Caco-2 (cell line): ENCODE data around the gene LRCH3. TPM values are rescaled to one million over a fixed set of nuclear protein-coding genes. Genes with fewer than 3 reads are reported as not detected.

ENCODE experiments used
- BruUV-seq: library from RNA; stranded (reverse); fragments of 400-500 nt; replicated peaks from 2 replicates; lab custom pipeline; 2021; lab: Mats Ljungman, UMichigan
- CTCF ChIA-PET: fragments of 300-600 bp; sonication (Branson Sonifier 250); formaldehyde crosslinking; loops from one replicate; lab custom pipeline; 2022; ENCODE audit warnings: antibody characterized with exemption; lab: Charles Lee
- POLR2A ChIA-PET: fragments of 300-600 bp; sonication (Branson Sonifier 250); formaldehyde crosslinking; loops from one replicate; lab custom pipeline; 2022; ENCODE audit warnings: antibody characterized with exemption; lab: Charles Lee
- DNase-seq, 2 experiments: peaks; one replicate each; pipeline versions ENCODE4 v3.0.0 to v3.0.0-alpha.2; 2020 to 2022
- H3K27me3 ChIP-seq: replicated peaks from 2 replicates; pipeline ENCODE4 v1.6.0; 2011; ENCODE audit warnings: low read length; ENCODE audit not compliant: control insufficient read depth, insufficient read depth
- H3K36me3 ChIP-seq: 2 replicates; pipeline ENCODE4 v1.5.1; 2011; ENCODE audit warnings: low read length; ENCODE audit not compliant: control insufficient read depth, insufficient read depth
- H3K4me1 ChIP-seq: fragments of 250-450 bp; sonication (Bioruptor Pico); 2 replicates; pipeline ENCODE4 v1.5.1; 2020; ENCODE audit warnings: mild to moderate bottlenecking
- H3K4me3 ChIP-seq: 2 replicates; pipeline ENCODE4 v1.5.1; 2011; ENCODE audit warnings: low read depth, mild to moderate bottlenecking, control low read depth, low read length
- H3K9me3 ChIP-seq: fragments of 250-450 bp; sonication (Bioruptor Pico); 2 replicates; pipeline ENCODE4 v1.5.1; 2020; ENCODE audit warnings: mild to moderate bottlenecking, moderate library complexity
- H3K27ac Mint-ChIP-seq: one replicate; pipeline ENCODE4 v1.8.0; 2022; ENCODE audit warnings: mixed read lengths; ENCODE audit not compliant: unreplicated experiment
- H3K27me3 Mint-ChIP-seq: one replicate; pipeline ENCODE4 v1.8.0; 2022; ENCODE audit warnings: mixed read lengths; ENCODE audit not compliant: insufficient read depth, unreplicated experiment
- H3K36me3 Mint-ChIP-seq: one replicate; pipeline ENCODE4 v1.8.0; 2022; ENCODE audit warnings: mild to moderate bottlenecking, mixed read lengths; ENCODE audit not compliant: insufficient read depth, unreplicated experiment
- H3K4me1 Mint-ChIP-seq: one replicate; pipeline ENCODE4 v1.8.0; 2022; ENCODE audit warnings: low read depth, mixed read lengths; ENCODE audit not compliant: unreplicated experiment
- H3K4me3 Mint-ChIP-seq: one replicate; pipeline ENCODE4 v1.8.0; 2022; ENCODE audit warnings: mild to moderate bottlenecking, moderate library complexity, mixed read lengths; ENCODE audit not compliant: unreplicated experiment
- H3K9me3 Mint-ChIP-seq: one replicate; pipeline ENCODE4 v1.8.0; 2022; ENCODE audit warnings: mixed read lengths; ENCODE audit not compliant: unreplicated experiment
- intact Hi-C: fragments of 100-400 bp; cut with micrococcal nuclease; formaldehyde crosslinking; loops from one replicate; pipeline ENCODE4 v1.10.0; 2022; ENCODE audit not compliant: unreplicated experiment
- total RNA-seq: library from RNA; stranded (reverse); gene quantifications from 2 replicates; pipeline ENCODE4 v1.2.3, GENCODE V29; 2022
- TF ChIP-seq, protein P1 (sequence below), 2 experiments: fragments of 200-600 bp in 1 of 2; IDR thresholded peaks; 1 replicate in 1 of 2; 2 replicates in 1 of 2; pipeline versions ENCODE4 v1.5.1 to v1.8.0; 2011 to 2022; ENCODE audit warnings: antibody characterized with exemption in 1 of 2, control low read depth in 1 of 2, inconsistent platforms in 1 of 2, low read depth in 1 of 2, low read length in 1 of 2, mild to moderate bottlenecking in 1 of 2, moderate library complexity in 1 of 2; ENCODE audit not compliant: insufficient read depth in 1 of 2, severe bottlenecking in 1 of 2, unreplicated experiment in 1 of 2

The LRCH3 gene
- total RNA-seq, 1 experiment from 2014 or later = 38.7 TPM

DNA sequence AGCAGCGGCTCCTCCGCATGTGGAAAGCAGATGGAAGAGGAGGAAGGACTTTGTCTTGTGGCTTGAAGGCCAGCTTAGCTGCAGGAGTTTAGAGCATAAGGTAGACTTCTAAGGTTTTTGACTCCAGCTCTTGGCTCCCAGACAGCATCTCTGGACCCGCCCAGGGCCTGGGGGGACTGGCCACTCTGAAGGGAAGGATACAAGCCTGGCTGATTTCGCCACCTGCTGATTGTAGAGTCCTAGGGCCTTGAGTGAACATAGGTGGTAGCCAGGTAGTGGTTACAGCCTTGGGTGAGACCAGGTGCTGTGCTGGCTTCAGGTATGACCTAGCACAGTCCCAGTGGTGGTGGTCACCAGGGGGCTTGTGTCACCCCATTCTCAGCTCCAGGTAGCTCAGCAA is 110.6 kb downstream of the LRCH3 start:
- no TSS peak for BruUV-seq

DNA sequence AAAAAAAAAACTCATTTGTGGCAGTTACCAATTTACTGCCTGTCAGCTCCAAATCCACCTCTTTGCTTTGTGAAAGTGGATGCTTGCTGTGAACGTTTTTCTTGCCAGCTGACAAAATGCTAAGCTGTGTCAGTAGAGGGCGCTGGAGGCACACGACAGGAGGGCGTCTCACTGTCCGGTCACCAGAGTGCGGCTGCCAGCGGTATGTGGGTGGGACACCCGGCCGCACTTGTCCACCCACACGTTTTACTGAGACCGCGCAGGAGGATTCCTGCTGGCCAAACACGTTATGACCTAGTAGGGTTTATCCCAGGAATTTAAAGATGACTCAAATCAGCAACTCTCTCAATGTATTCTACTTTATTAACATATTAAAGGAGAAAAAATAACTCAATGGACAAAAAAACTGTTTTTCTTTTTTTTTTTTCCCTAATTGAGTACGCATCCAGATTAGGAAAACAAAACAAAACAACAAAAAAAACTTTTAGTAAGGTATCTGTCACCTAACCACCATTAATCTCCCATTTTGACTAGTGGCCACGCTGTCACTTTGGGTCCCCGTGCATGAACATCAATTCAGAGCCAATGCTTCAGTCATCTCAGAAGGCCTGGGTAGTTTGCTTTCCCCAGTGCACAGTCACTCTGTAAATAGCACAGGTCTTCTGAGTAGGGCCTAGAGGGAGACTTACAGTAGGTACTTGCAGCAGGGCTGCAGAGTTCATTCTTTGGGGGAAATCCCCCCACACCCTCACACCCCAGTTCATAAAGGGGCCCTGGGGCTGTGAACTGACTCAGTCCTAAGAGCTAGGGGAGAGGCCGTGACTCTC is 115.2 kb downstream of the LRCH3 start:
- intact Hi-C loops = loop anchor here (1.0 to 5.0 kb wide), 3 partner anchors 37 to 146 kb away; partner anchors contain the start of gene RPL35A
- H3K27me3 ChIP-seq = no peaks in the 10 kb centered on the region
- no peaks in the 10 kb centered on the region for H3K36me3 ChIP-seq
- H3K9me3 ChIP-seq = peaks cover 5% of the 10 kb centered on the region; the same call in 1 of the 2 replicates
- ChIA-PET CTCF (interaction anchor here (0.6 to 1.5 kb wide), 11 partner anchors 16 to 204 kb away, joined by 3 to 7 read pairs (median 4); partner anchors contain the start of gene RPL35A), POLR2A (interaction anchor here (0.6 kb wide), 1 partner anchor 95 kb away, joined by 3 read pairs; no protein-coding TSS in a partner anchor)
- TF ChIP-seq, protein P1, sequence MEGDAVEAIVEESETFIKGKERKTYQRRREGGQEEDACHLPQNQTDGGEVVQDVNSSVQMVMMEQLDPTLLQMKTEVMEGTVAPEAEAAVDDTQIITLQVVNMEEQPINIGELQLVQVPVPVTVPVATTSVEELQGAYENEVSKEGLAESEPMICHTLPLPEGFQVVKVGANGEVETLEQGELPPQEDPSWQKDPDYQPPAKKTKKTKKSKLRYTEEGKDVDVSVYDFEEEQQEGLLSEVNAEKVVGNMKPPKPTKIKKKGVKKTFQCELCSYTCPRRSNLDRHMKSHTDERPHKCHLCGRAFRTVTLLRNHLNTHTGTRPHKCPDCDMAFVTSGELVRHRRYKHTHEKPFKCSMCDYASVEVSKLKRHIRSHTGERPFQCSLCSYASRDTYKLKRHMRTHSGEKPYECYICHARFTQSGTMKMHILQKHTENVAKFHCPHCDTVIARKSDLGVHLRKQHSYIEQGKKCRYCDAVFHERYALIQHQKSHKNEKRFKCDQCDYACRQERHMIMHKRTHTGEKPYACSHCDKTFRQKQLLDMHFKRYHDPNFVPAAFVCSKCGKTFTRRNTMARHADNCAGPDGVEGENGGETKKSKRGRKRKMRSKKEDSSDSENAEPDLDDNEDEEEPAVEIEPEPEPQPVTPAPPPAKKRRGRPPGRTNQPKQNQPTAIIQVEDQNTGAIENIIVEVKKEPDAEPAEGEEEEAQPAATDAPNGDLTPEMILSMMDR (IDR thresholded peaks at IDR 0.05; ENCODE audit: insufficient read depth in 1 of 2, low read depth in 1 of 2, low read length in 1 of 2, severe bottlenecking in 1 of 2, unreplicated experiment in 1 of 2) = peak; percentile 88 to 92
- H3K4me3 Mint-ChIP-seq = no peak overlapping the region
- H3K27ac Mint-ChIP-seq = no peak overlapping the region
- H3K27me3 Mint-ChIP-seq = no peaks in the 10 kb centered on the region
- BruUV-seq = no TSS peak
- no peaks in the 10 kb centered on the region for H3K4me1 Mint-ChIP-seq
- DNase-seq = peak; percentile 88 to 89
- H3K9me3 Mint-ChIP-seq = peaks cover 10% of the 10 kb centered on the region
- no peaks in the 10 kb centered on the region for H3K4me1 ChIP-seq
- H3K36me3 Mint-ChIP-seq = no peaks in the 10 kb centered on the region
- H3K4me3 ChIP-seq = no peak overlapping the region

More for the DNA sequence above, 110.6 kb downstream of the LRCH3 start:
- peaks cover 10% of the 10 kb centered on the region for H3K9me3 Mint-ChIP-seq
- TF ChIP-seq, protein P1 (IDR thresholded peaks at IDR 0.05; ENCODE audit: insufficient read depth in 1 of 2, low read depth in 1 of 2, low read length in 1 of 2, severe bottlenecking in 1 of 2, unreplicated experiment in 1 of 2) = no peak
- ChIA-PET CTCF (no interaction called here), POLR2A (no interaction called here)
- Histone ChIP-seq H3K9me3 (peaks cover 5% of the 10 kb centered on the region; the same call in 1 of the 2 replicates), H3K4me3 (no peak overlapping the region), H3K4me1 (0 out of 2 replicates have a peak, but pooled peaks cover 8% of the 10 kb centered on the region), H3K27me3 (no peaks in the 10 kb centered on the region), H3K36me3 (no peaks in the 10 kb centered on the region)
- no peaks in the 10 kb centered on the region for H3K27me3 Mint-ChIP-seq
- peaks cover 14% of the 10 kb centered on the region for H3K4me1 Mint-ChIP-seq
- no peak overlapping the region for H3K4me3 Mint-ChIP-seq
- intact Hi-C loops = no loop called here
- H3K36me3 Mint-ChIP-seq = no peaks in the 10 kb centered on the region
- DNase-seq = no peak
- no peak overlapping the region for H3K27ac Mint-ChIP-seq

DNA sequence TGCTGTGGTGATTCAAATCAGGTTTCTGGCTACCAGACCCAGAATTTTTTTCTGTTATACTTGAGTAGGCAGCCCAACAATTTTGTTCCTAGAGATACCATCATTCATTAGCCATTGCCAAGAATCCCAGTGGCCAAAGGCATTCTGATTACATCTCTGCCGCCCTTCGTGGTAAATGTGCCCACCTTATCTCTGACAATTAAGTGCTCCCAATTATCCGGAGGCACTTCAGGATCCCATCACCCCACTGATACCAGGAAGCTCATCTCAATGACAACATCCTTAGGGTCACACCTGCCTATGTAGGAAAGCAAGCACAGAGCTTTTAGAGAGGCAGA is 115.8 kb downstream of the LRCH3 start:
- H3K4me3 ChIP-seq = no peak overlapping the region
- CTCF ChIA-PET = interaction anchor here (1.5 kb wide), 1 partner anchor 36 kb away, joined by 7 read pairs; no protein-coding TSS in a partner anchor
- intact Hi-C loops = loop anchor here (1.0 to 5.0 kb wide), 3 partner anchors 36 to 145 kb away; partner anchors contain the start of gene RPL35A
- no peaks in the 10 kb centered on the region for H3K36me3 ChIP-seq
- no peak for DNase-seq
- no peak overlapping the region for H3K4me3 Mint-ChIP-seq
- no peak overlapping the region for H3K27ac Mint-ChIP-seq
- no peaks in the 10 kb centered on the region for H3K36me3 Mint-ChIP-seq
- no peaks in the 10 kb centered on the region for H3K27me3 Mint-ChIP-seq
- peaks cover 10% of the 10 kb centered on the region for H3K9me3 Mint-ChIP-seq
- TF ChIP-seq, protein P1 (IDR thresholded peaks at IDR 0.05; ENCODE audit: insufficient read depth in 1 of 2, low read depth in 1 of 2, low read length in 1 of 2, severe bottlenecking in 1 of 2, unreplicated experiment in 1 of 2) = no peak
- POLR2A ChIA-PET = no interaction called here
- no TSS peak for BruUV-seq
- no peaks in the 10 kb centered on the region for H3K4me1 ChIP-seq
- no peaks in the 10 kb centered on the region for H3K27me3 ChIP-seq
- H3K4me1 Mint-ChIP-seq = no peaks in the 10 kb centered on the region
- peaks cover 5% of the 10 kb centered on the region; the same call in 1 of the 2 replicates for H3K9me3 ChIP-seq
